T-helper 1 cell (primary cell): Measurements from ENCODE around the gene ALLC.
"Not testable (repeated sequence)": the region's sequence is repeated elsewhere in the genome, so short reads cannot be mapped to it uniquely, and the experiment has no call there.

Experiments used
- DNase-seq, 5 donors: peaks; one replicate each; pipeline ENCODE4 v3.0.0-alpha.2; 2012 to 2020

The ALLC gene

DNA sequence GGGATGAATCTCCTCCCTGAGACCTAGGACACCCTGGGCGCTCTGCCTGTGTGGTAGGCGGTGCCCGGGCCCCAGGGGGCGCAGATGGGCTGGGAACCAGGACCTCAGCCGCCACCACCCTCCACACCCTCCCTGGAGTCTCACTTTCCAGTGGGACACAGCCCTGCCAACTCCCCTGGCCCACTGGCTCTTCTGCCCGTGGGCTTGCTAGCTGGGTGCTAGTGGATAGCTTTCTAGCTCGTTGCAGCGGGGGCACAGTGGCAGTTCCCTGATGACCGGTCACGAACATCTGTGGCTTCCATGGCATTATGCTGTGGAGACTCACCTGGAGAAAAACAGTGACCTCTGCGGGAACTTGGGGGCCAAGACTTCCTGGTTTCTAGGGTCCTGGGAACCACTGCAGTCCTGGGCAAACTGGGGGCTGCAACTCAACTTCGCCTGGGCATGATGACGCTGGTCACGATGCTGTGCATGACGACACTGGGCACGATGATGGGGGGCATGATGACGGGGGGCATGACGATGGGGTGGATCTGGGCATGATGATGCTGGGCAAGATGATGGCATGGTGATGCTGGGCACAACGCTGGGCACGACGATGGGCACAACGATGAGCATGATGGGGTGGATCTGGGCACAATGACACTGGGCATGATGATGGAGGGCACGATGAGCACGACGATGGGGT lies 31.0 kb upstream of the ALLC start:
- DNase-seq: no peak

DNA sequence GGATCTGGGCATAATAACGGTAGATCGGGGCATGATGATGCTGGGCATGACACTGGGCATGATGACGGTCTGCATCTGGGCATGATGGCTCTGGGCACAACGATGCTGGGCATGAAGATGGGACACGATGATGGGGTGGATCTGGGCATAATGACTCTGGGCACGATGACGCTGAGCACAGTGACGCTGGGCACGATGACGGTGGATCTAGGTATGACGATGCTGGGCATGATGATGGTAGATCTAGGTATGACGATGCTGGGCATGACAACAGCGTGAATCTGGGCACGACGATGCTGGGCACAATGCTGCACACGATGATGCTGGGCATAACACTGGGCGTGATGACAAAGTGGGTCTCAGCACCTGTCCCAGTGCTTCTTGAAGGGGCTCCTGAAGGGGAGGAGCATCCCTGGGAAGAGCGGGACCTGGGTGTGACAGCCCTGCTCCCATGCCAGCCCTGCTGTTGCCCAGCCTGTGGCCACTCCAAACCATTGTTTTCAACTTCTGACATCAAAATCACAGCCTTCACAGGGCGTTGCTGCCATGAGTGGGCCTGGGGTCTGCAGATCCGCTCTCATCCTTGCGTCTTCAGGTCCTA lies 30.4 kb upstream of the ALLC start:
- no peak for DNase-seq

DNA sequence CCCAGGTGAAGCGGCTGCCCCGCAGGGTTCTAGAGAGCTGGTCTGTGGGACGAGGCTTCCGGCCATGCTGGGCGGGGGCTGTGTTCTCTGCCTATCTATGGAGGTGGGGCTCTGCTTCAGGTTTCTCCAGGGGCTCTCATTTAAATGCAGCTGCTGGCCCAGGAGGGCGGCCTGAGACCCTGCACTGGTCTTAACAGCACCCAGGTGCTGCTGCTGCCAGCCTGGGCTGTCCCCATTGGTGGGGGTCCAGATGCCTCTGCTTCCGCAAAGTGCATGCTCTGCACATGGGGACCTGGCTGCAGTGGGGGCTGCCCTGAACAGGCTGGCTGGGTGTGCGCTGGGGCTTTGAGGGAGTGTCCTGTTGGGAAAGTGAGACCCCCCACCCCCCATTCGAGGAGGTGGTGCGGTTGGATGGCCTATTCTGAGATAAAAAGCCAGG lies 29.7 kb upstream of the ALLC start:
- DNase-seq: no peak

DNA sequence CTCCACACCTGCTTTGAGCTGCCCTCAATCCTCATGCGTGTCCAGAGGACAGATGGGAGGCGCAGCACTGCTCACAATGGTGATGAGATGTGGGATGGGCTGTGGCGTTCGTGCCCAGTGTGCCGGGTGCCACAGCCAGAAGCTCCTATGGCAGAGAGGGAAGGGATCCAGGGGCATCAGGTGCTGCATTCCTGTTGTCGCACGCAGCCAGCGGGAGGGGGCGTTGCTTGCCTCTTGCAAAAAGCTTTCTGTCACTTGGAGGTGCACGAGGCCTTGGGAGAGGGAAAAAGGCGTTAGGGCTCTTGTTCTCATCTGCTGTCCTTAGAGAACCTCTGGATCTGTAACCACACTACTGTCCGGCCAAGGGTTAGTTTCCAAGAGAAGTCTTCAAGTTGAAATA lies 29.2 kb upstream of the ALLC start:
- no peak for DNase-seq

DNA sequence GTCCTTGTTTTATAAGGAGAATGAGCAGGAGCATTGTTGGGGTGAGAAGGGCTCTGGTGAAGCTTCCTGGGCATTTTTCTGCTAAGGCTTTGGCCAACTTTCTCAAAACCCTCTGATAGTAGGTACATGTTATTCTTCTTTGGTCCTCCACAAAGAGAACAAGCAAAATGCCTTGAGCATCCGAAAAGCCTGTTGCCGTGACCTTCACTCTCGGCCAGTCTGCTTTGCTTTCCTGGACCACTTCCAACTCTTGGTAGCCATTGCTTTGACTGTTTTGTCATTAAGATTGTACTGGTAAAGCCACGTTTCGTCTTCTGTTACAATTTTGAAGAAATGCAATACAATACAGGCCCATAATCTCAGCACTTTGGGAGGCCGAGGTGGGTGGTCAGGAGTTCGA lies 27.4 kb upstream of the ALLC start:
- no peak for DNase-seq

DNA sequence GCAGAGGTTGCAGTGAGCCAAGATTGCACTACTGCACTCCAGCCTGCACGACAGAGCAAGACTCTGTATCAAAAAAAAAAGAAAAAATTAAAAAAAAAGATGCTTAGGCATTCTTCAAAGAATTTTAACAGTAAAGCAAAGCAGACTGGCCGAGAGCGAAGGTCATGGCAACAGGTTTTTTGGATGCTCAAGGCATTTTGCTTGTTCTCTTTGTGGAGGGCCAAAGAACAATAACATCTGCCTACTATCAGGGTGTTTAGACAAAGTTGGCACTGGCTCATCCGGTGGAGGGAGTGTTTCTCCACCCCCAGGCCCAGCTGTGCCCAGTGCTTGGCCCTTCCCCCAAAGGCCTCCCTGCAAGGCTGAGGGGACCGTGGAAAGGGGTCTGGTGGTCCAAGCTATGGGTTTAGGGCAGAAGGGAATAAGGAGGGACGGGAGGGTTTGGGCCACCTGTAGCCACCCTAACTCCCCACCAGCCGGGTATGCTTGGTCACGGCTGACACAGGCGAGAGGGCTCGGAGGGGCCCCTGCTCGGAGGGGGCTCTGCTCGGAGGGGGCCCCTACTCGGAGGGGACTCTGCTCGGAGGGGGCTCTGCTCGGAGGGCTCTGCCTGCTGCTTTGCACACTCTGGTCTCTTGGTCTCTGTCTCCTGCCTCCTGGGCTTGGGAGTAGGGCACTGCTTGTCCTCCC lies 26.7 kb upstream of the ALLC start:
- no peak for DNase-seq

DNA sequence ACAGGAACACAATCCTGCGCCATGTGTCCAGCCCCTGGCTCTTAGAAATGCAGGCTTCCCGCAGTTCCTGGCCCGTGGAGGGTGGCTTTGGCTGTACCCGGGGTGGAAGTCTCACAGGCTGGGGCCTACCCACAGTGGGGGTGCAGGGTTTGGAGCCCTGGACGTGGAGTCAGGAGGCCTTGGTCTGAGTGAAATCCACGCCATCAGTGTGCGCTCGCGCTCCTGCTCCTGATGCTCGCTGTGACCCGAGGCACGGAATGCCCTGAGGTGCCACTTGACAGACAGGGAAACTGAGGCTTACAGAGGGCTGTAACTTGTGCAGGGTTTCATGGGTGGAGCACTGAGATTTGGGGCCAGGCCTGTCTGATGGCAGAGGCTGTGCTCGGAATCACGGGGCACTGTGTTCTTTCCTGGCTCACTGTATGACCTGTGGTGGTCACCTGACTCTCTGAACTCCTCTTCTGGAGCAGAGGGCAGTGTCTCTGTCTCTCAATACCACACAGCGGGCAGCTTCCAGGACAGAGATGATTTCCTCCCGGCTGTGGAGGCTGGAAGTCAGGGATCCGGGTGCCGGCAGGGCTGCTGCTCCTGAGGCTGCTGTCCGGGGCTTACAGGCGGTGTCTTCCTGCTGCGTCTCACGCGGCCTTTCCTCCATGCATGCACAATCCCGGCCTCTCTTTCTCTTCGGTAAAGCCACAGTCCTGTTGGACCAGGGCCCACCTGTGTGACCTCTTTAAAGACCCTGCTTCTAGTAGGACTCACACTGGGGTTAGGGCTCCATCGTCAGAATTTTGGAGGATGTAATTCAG lies 25.9 kb upstream of the ALLC start:
- no peak for DNase-seq

DNA sequence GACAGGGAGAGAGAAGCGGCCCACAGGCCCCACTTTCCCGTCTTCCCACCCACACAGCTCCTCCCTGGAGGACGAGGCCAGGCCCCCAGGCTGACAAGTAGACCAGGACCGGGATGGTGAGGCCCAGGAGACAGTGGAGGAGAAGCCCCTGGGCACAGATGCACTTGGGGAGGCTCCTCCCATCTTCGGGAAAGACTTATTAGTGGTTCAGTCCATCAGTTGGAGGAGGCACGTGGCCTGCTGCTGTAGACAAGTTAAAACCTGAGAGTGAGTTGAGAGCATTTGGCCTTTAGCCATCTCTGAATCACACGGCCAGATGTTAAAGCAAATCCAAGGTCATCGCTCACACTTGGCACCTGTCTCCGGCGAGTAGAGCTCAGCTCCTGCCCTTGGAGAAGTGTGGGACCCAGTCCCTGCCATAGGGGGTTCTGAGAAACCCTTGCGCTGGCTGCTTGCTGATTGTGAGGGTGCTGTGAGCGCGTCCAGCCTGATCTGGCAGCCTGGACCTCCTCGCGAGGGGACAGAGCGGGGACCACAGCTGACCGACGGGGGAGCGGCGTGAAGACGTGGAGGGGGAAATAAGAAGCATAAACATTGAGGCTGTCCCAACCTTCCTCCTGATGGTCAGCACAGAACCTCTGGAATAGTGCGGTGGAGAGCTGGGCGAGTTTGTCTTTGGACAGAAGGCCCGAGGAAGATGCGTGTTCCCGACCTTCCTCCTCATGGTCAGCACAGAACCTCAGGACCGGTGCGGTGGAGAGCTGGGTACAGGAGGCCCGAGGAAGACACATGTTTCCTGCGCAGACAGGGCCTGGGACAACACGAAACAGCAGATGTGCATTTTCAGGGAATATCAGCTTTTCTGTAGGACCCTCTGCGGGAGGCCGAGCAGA lies 24.7 kb upstream of the ALLC start:
- DNase-seq: no peak

DNA sequence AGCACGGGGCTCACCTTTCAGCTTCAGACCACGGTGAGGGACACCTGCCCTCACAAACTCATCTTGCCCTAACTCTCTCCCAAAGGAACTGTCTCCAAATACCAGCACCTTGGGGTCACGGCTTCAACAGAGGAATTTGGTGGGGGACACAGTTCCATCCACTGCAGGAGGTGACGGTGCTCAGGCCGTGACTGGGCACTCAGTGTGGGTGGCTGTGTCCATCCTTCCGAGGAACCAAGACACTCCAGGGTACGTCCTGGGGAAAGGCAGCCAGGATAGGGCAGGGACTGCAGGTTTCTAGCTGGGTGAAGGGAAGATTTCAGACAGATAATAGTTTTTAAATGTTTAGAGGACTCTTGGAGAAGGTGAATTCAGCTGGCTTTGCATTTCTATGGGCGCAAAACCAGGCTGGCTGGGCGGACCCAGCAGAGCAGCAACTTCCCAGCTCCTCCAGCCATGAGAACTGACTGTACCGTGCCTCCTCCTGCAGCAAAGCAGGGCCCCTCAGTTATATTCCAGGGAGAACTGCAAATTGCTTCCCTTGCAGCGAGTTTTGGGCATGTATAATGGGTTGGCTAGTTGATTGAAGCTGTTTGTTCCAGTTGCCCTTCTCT lies 23.9 kb upstream of the ALLC start:
- no peak for DNase-seq

DNA sequence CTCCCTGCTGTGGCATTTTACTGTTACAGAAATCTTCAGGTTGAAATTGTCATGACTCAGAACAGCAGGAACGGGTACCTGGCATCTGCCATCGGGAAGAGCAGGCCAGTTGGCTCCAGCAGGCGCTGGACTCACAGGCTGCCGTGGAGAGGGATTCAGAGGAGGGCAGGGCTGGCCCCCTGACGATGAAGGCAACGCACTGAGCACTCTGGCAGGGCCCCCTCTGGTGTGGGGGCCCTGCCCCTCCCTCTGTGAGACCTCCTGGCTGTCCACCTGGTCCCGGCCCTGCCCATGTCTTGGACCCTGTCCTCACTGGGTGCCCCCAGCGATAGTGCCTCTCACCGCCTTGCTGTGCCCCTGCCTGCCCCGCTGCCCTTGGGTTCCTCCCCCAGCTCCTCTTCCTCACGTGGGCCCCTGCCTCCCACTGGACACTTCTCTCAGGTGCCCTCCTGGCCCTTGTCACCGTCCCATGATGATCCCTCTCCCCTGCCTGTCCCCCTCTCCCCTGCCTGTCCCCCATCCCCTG lies 23.3 kb upstream of the ALLC start:
- no peak for DNase-seq

DNA sequence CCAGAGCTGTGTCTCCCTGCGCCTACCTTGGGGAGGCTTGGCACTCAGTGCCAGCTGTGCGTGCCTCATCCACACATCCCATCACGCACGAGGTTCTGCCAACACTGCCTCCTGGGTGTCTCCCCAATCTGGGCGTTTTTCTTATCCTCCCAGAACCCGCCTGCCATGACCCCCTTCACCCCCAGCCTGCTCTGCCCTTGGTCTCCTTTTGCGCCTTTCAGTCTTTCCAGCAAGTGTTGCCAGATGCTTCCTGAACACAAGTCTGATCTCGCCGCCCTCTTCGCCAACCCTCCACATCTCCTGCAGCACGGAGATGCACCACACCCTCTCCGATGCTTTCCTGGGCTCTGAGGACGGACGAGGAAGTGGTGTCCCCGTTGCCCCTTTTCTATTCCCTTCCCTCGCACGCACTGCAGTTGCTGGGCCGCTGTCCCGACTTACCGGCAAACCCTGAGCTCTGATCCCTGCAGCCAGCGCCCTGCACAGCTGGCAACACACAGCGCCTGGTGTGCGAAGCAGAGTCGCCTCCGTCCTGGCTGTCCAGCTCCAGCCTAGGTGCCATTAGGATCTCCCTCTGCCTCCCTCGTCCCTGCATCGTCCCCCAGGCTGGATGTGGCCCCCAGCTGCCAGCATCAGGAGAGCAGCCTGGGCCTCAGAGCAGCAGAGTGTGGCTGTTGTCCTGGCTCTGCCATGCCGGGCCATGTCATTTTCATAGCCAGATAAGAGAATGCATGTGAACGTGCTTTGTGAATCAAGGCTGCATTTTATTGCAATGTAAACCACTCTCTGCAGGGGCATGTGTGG lies 22.6 kb upstream of the ALLC start:
- DNase-seq: no peak

DNA sequence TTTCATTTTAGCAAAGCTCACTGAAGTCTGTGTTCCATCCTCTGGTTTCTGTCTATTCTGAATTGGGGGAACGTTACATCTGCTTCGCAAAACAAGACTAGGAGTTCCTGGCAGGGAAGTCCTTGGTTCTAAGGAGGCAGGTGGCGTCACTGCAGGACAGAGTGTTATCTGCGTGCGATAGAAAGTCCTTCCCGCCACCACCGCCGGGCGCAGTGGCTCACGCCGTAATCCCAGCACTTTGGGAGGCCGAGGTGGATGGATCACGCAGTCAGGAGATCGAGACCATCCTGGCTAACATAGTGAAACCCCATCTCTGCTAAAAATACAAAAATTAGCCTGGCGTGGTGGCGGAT lies 22.0 kb upstream of the ALLC start:
- not testable (repeated sequence) for DNase-seq

DNA sequence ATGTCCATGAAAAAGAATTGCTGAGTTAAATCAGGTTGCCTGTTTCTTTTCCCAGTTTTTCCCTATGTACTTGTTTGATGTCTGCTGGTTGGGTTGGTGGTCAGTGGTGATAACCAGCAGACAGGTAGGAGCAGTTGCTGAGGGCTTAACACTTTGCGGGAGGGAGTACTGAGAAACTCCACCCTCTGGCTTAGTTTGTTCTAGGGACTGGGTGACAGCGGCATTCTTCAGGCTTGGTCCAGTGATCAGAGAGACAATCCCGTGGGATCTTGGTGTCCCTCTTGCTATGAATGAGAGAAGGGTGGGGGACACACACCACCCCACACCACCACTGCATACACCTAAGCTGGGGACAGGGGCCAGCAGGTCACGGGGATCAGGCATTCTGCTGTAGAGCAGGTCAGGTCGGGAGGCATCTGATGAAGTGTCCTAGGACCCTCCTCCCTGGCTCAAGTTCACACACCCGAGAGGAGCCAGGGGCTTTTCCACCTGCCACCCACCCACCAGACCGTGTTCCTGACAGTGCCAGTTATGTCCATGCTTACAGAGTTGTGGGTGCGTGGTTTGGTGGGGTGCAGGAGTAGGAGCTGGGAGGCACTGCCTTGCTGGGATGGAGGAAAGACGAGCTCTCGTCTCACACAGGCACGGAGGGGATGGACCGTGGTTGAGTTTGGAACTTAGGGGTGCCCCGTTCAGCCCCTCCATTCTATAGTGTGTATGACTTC lies 21.3 kb upstream of the ALLC start:
- DNase-seq: no peak

DNA sequence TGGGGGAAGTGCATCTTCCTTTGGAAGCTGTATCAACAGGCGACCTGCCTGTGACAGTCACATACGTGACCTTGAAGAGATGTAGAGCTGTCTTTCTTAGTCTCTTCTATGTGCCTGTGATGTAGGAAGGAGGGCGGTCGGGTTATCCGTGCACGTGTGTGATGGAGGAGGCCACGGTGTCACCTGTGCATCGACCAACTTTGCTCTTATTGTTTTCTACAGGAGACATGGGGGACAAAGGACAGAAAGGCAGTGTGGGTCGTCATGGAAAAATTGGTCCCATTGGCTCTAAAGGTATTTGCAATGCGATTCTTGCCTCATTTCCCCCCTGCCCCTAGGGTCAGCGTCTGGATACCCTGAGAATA lies 20.7 kb upstream of the ALLC start:
- no peak for DNase-seq

DNA sequence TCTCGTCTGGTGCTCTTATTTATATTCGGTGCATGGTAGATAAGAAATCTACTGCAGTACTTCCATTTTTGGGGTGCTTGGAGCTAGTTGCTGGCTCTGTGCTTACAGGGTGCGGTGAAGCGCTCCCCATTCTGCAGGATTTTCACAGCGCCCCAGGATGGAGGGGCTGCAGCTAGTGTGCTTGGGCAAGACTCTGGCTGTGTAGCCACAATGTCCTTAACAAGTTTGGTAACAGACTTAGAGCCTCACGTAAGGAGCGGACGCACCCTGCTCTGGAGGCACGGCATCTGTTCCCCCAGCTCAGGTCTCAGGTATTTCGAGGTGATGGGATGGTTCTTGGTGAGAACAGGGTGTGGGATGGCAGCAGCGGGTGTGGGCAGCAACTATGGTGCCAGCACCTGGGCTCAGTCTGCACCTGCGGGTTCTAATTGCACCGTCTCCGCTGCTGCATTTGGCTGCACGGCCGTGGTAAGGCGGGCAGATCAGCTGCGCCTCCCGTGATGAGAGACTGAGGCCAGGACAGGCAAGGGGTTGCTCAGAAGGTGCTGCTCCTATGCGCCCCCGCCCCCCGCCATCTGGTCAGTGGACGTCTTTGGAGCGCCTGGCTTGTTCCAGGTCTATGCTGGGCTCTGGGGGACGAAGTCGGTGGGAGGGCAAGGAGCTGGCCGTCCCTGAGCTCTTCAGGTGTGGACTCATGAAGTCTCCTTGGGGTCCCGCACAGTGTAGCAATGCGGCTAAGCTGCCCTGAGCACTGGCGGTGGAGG lies 20.1 kb upstream of the ALLC start:
- no peak for DNase-seq

DNA sequence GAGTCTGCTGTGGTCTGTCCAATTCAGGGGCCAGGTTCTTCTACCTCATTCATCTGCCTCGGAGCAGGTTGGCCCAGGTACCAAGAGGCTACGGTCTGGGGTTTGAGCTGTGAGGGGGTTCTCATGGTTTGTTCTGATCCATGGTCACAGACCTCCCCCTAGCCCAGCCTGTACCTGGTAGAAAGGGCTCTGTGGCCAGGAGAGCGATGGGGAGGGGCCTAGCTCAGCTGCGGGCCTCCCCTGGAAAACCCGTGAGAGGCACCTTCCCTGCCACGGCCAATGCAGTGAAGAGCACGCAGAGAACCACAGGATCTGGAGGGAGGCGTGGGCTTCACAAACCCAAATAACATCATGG lies 19.6 kb upstream of the ALLC start:
- no peak for DNase-seq

DNA sequence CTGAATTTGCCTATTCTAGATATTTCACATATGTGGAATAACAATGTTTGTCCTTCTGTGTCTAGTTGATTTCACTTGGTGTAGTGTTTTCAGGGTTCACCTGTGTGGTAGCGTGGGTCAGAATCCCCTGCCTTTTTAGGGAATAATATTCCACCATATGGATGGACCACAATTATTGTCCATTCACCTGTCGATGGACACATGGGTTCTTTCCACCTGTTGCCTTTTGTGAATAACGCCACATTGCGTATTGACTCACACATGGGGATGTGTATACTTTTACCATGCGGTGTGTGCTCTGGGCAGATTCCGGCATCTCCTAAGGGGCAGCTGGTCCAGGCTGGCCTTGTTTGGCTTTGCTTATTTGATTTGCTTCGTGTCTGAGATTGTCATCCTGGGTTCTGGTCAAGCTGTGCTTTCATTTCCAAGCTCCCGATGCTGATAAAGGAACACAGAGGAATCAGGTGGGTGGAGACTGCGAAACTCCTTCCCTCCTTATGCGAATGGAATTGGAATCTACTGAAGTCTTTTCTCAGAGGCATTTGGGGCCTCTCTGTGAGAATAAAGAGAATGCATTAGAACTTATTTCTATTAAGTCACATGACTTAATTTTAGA lies 18.9 kb upstream of the ALLC start:
- DNase-seq: no peak

DNA sequence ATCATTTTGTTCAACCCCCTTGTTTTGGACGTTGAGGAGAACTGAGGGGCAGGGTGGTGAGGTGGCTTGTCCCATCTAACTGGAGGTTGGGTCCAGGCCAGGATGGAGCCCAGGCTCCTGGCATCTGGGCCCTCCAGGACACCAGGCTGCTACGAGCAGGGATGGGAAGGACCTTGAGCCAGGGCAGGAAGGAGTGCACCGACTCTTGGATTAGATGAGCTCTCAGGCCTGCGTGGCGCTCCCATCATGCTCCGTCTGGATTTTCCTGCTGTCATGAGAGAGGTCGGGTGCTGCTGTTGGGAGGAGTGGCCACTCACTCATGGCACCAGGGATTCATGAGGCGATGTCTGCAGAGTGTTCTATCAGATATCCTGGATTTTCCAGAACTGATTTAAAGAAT lies 18.3 kb upstream of the ALLC start:
- no peak for DNase-seq

DNA sequence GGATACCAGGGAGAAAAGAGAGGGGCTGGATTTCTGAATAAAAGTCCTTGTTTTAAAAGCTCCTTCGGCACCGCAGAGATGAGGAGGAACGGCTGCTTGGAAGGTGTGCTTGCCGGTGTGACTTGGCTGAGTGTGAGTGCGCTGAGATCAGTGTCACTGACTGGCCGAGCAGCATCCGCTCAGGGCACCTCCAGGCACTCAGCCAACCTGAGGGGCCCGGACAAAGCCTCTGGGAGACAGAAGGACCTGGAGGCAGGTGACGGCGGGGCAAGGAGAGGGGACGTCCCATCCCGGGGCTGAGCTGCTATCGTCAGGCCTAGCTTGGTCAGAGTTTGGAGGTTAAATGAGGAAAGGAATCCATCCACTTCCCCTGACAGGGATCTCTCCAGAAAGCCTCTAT lies 16.8 kb upstream of the ALLC start:
- DNase-seq: no peak
